ENCODE measurements around the gene ZDHHC19. TPM values are rescaled to one million over a fixed set of nuclear protein-coding genes. Genes with fewer than 3 reads are reported as not detected.

Gene ZDHHC19
- total and polyA plus RNA-seq, 11 donors, result 0.30 TPM; not detected in 10

GRCh38 chr3:196156160-196156559, 55.0 kb downstream of the ZDHHC19 start:
- ATAC-seq, result no peak
- Histone ChIP-seq H3K27ac (no peak overlapping the region), H3K9me3 (no peaks in the 10 kb centered on the region), H3K4me1 (peaks cover 0 to 13% (median 0%) of the 10 kb centered on the region in 12 donors), H3K4me3 (no peak overlapping the region), H3K36me3 (no peaks in the 10 kb centered on the region), H3K27me3 (no peaks in the 10 kb centered on the region)
- WGBS, 4 donors, result 75 to 78% (median 77%) methylated on average over 6 of the region's 6 CpGs
- TF ChIP-seq POLR2A (IDR thresholded peaks at IDR 0.05), result no peak
- TF ChIP-seq CTCF (IDR thresholded peaks at IDR 0.05), result no peak
- DNase-seq, result no peak
- intact Hi-C loops (cut with DNase I), result no loop called here

GRCh38 chr3:196150481-196150880, 60.7 kb downstream of the ZDHHC19 start:
- ATAC-seq (no peak), DNase-seq (no peak)
- TF ChIP-seq POLR2A (IDR thresholded peaks at IDR 0.05), result no peak
- TF ChIP-seq CTCF (IDR thresholded peaks at IDR 0.05), result no peak
- intact Hi-C loops (cut with DNase I), result no loop called here
- WGBS, 4 donors, result 47 to 67% (median 58%) methylated on average over 3 of the region's 3 CpGs
- H3K27me3 ChIP-seq, result no peaks in the 10 kb centered on the region
- no peaks in the 10 kb centered on the region for H3K36me3 ChIP-seq
- H3K4me1 ChIP-seq, result no peaks in the 10 kb centered on the region
- H3K9me3 ChIP-seq, result peaks cover 0 to 7% (median 0%) of the 10 kb centered on the region in 12 donors
- H3K27ac ChIP-seq, result no peak overlapping the region
- H3K4me3 ChIP-seq, result no peak overlapping the region

GRCh38 chr3:196149831-196150301, 61.3 kb downstream of the ZDHHC19 start:
- Histone ChIP-seq H3K27ac (no peak overlapping the region), H3K4me3 (no peak overlapping the region), H3K36me3 (no peaks in the 10 kb centered on the region), H3K27me3 (no peaks in the 10 kb centered on the region), H3K4me1 (no peaks in the 10 kb centered on the region), H3K9me3 (peaks cover 0 to 7% (median 0%) of the 10 kb centered on the region in 12 donors)
- no peak for ATAC-seq
- TF ChIP-seq POLR2A (IDR thresholded peaks at IDR 0.05), result no peak
- no peak for TF ChIP-seq CTCF (IDR thresholded peaks at IDR 0.05)
- intact Hi-C loops (cut with DNase I), result no loop called here
- DNase-seq, result no peak
- WGBS, 4 donors, result 89 to 90% (median 90%) methylated on average over 7 of the region's 7 CpGs

GRCh38 chr3:196149375-196149774, 61.8 kb downstream of the ZDHHC19 start:
- DNase-seq (no peak), ATAC-seq (no peak)
- Histone ChIP-seq H3K36me3 (no peaks in the 10 kb centered on the region), H3K27me3 (no peaks in the 10 kb centered on the region), H3K9me3 (peaks cover 0 to 7% (median 0%) of the 10 kb centered on the region in 12 donors), H3K27ac (no peak overlapping the region), H3K4me1 (no peaks in the 10 kb centered on the region), H3K4me3 (no peak overlapping the region)
- intact Hi-C loops (cut with DNase I), result no loop called here
- 72 to 97% (median 89%) methylated on average over 10 of the region's 10 CpGs for WGBS, 4 donors
- TF ChIP-seq POLR2A (IDR thresholded peaks at IDR 0.05), result no peak
- TF ChIP-seq CTCF (IDR thresholded peaks at IDR 0.05), result no peak

Other genes starting within 250 kb of the ZDHHC19 start
- 100 to 1,000 TPM in 6 of 9 donors, 10 to 100 TPM in 3; 15.7 to 232 (median 121) TPM for gene TFRC, start 129.3 kb downstream of the ZDHHC19 start, total RNA-seq
- 10 to 100 TPM; 24.2 to 70.7 TPM for gene TFRC, start 129.3 kb downstream of the ZDHHC19 start, polyA plus RNA-seq
- gene SLC51A, start 5.1 kb upstream of the ZDHHC19 start, total RNA-seq, result 1 to 10 TPM in 1 of 9 donors, under 1 TPM in 1, not detected in 7; 0.83 to 1.9 TPM
- under 1 TPM; 0.18 to 0.72 TPM for gene SLC51A, start 5.1 kb upstream of the ZDHHC19 start, polyA plus RNA-seq
- gene PCYT1A, start 76.3 kb upstream of the ZDHHC19 start, total RNA-seq, result 100 to 1,000 TPM in 7 of 9 donors, 10 to 100 TPM in 2; 90.4 to 149 (median 105) TPM
- 10 to 100 TPM; 29.4 to 58.0 TPM for gene PCYT1A, start 76.3 kb upstream of the ZDHHC19 start, polyA plus RNA-seq
- gene DYNLT2B, start 106.8 kb upstream of the ZDHHC19 start, total RNA-seq, result 1 to 10 TPM; 1.9 to 4.6 (median 3.6) TPM
- 1 to 10 TPM; 4.3 to 8.8 TPM for gene DYNLT2B, start 106.8 kb upstream of the ZDHHC19 start, polyA plus RNA-seq
- 10 to 100 TPM in 1 of 9 donors, 1 to 10 TPM in 1, under 1 TPM in 3, not detected in 4; 0.38 to 23.5 (median 0.85) TPM for gene TM4SF19, start 127.0 kb upstream of the ZDHHC19 start, total RNA-seq
- not detected for gene TM4SF19, start 127.0 kb upstream of the ZDHHC19 start, polyA plus RNA-seq
- 10 to 100 TPM; 10.3 to 50.2 (median 29.5) TPM for gene UBXN7, start 221.0 kb upstream of the ZDHHC19 start, total RNA-seq
- 10 to 100 TPM in 1 of 2 donors, 1 to 10 TPM in 1; 6.9 to 10.3 TPM for gene UBXN7, start 221.0 kb upstream of the ZDHHC19 start, polyA plus RNA-seq